HepG2 (cell line): Measurements from ENCODE around the gene FAAP20. TPM values are rescaled to one million over a fixed set of nuclear protein-coding genes. Genes with fewer than 3 reads are reported as not detected.

Experiments used
- ATAC-seq: fragments of 200-7000 bp; cut with Tn5 transposase; 3 replicates; pipeline ENCODE4 v1.9.1; 2020; ENCODE audit warnings: mild to moderate bottlenecking, moderate library complexity
- BruUV-seq: library from RNA; stranded (reverse); fragments of 400-500 nt; replicated peaks from 2 replicates; lab custom pipeline; 2021; lab: Mats Ljungman, UMichigan
- CTCF ChIA-PET: fragments of 300-600 bp; formaldehyde crosslinking; extraction: SDS; loops from one replicate; lab custom pipeline; 2021; ENCODE audit warnings: low total read pairs, inconsistent platforms, low intra/inter-chr PET ratio; lab: Yijun Ruan, JAX
- POLR2A ChIA-PET: fragments of 350-600 bp; sonication (Branson Sonifier 250); formaldehyde crosslinking; loops from one replicate; lab custom pipeline; 2020; ENCODE audit warnings: antibody characterized with exemption, inconsistent platforms; lab: Yijun Ruan, JAX
- DNase-seq: peaks from one replicate; pipeline ENCODE4 v3.0.0-alpha.2; 2015; ENCODE audit warnings: low spot score
- FAIRE-seq: peaks from 3 replicates; lab custom pipeline; 2011; peaks lifted over from hg19 to GRCh38; lab: Jason Lieb, UNC
- H2AFZ ChIP-seq: one replicate; pipeline ENCODE4 v1.6.1; 2011; ENCODE audit warnings: low read length, inconsistent platforms
- H3K27ac ChIP-seq: fragments of 300-600 bp; 3 replicates; pipeline ENCODE4 v1.8.0; 2011; ENCODE audit warnings: mixed run types, mild to moderate bottlenecking, mixed read lengths, low read length, inconsistent platforms; ENCODE audit not compliant: insufficient read depth; ENCODE audit errors: extremely low read length
- H3K27me3 ChIP-seq, 2 experiments: fragments of 200-600 bp in 1 of 2; 2 replicates in 1 of 2; 3 replicates in 1 of 2; pipeline versions ENCODE4 v1.6.0 to v1.8.0; 2011; ENCODE audit warnings: low read length in 2 of 2, mild to moderate bottlenecking in 2 of 2, moderate library complexity in 2 of 2, inconsistent platforms in 1 of 2; ENCODE audit not compliant: insufficient read depth in 2 of 2, control insufficient read depth in 1 of 2
- H3K36me3 ChIP-seq, 2 experiments: fragments of 200-600 bp in 1 of 2; replicated peaks in 1 of 2; 2 replicates in 1 of 2; 3 replicates in 1 of 2; pipeline versions ENCODE4 v1.5.1 to v1.8.0; 2011; ENCODE audit warnings: low read length in 2 of 2, inconsistent platforms in 1 of 2; ENCODE audit not compliant: insufficient read depth in 2 of 2, control insufficient read depth in 1 of 2
- H3K4me1 ChIP-seq: 2 replicates; pipeline ENCODE4 v1.5.1; 2012; ENCODE audit warnings: low read length, inconsistent platforms; ENCODE audit not compliant: insufficient read depth
- H3K4me2 ChIP-seq: 2 replicates; pipeline ENCODE4 v1.6.0; 2011; ENCODE audit warnings: low read depth, low read length, inconsistent platforms
- H3K4me3 ChIP-seq, 3 experiments: fragments of 200-600 bp in 1 of 3; sonication (generic), shearing (Covaris generic) in 1 of 3; replicated peaks in 1 of 3; 2 replicates each; pipeline ENCODE4 v1.5.1; 2011 to 2016; ENCODE audit warnings: low read length in 3 of 3, inconsistent platforms in 2 of 3, low read depth in 2 of 3, mild to moderate bottlenecking in 2 of 3, control low read depth in 1 of 3, mixed read lengths in 1 of 3; ENCODE audit not compliant: insufficient read depth in 1 of 3
- H3K79me2 ChIP-seq: one replicate; pipeline ENCODE4 v1.6.1; 2011; ENCODE audit warnings: low read length, inconsistent platforms; ENCODE audit not compliant: insufficient read depth
- H3K9ac ChIP-seq: 2 replicates; pipeline ENCODE4 v1.6.0; 2011; ENCODE audit warnings: mild to moderate bottlenecking, low read depth, low read length, inconsistent platforms; ENCODE audit not compliant: insufficient read depth
- H3K9me3 ChIP-seq: 2 replicates; pipeline ENCODE4 v1.5.1; 2012; ENCODE audit warnings: mild to moderate bottlenecking, low read length
- H4K20me1 ChIP-seq: 2 replicates; pipeline ENCODE4 v1.6.0; 2011; ENCODE audit warnings: inconsistent platforms, mild to moderate bottlenecking, low read length, moderate library complexity; ENCODE audit not compliant: insufficient read depth
- AGO2 ChIP-seq: fragments of 200-400 bp; formaldehyde crosslinking; optimal IDR thresholded peaks from 2 replicates; pipeline ENCODE3; 2017; ENCODE audit warnings: mild to moderate bottlenecking, low read depth, low read length, moderate library complexity
- DBP ChIP-seq: sonication (generic); formaldehyde crosslinking; IDR thresholded peaks from 2 replicates; pipeline ENCODE4 v1.4.0; 2020; ENCODE audit warnings: missing genetic modification reagents; ENCODE audit errors: not compliant biosample characterization
- FIP1L1 ChIP-seq: fragments of 200-400 bp; formaldehyde crosslinking; IDR thresholded peaks from 2 replicates; pipeline ENCODE4 v1.6.1; 2018; ENCODE audit warnings: low read depth, mild to moderate bottlenecking, low read length, moderate library complexity, borderline replicate concordance; ENCODE audit not compliant: insufficient read depth
- REXO4 ChIP-seq: sonication (generic); formaldehyde crosslinking; IDR thresholded peaks from 2 replicates; pipeline ENCODE4 v1.8.0; 2022; ENCODE audit warnings: missing genetic modification reagents, mild to moderate bottlenecking, borderline replicate concordance
- SAFB2 ChIP-seq: sonication (generic); formaldehyde crosslinking; IDR thresholded peaks from 2 replicates; pipeline ENCODE4 v1.5.1; 2020; ENCODE audit warnings: missing genetic modification reagents, low read depth, mild to moderate bottlenecking, borderline replicate concordance
- SNAPC2 ChIP-seq: sonication (generic); formaldehyde crosslinking; IDR thresholded peaks from 2 replicates; pipeline ENCODE4 v1.8.1; 2022; ENCODE audit warnings: mild to moderate bottlenecking, missing genetic modification reagents
- THAP7 ChIP-seq: sonication (generic); formaldehyde crosslinking; IDR thresholded peaks from 2 replicates; pipeline ENCODE4 v1.8.1; 2023; ENCODE audit warnings: mild to moderate bottlenecking, missing genetic modification reagents
- ZBTB42 ChIP-seq: sonication (generic); formaldehyde crosslinking; IDR thresholded peaks from 2 replicates; pipeline ENCODE4 v1.5.0; 2020; ENCODE audit warnings: mild to moderate bottlenecking, missing genetic modification reagents
- ZFP37 ChIP-seq: sonication (generic); formaldehyde crosslinking; IDR thresholded peaks from 2 replicates; pipeline ENCODE4 v1.4.0; 2020; ENCODE audit warnings: missing genetic modification reagents, borderline replicate concordance
- ZNF275 ChIP-seq: sonication (generic); formaldehyde crosslinking; IDR thresholded peaks from 2 replicates; pipeline ENCODE4 v1.8.0; 2022; ENCODE audit warnings: missing genetic modification reagents, mild to moderate bottlenecking, inconsistent platforms, borderline replicate concordance
- ZNF337 ChIP-seq: sonication (generic); formaldehyde crosslinking; IDR thresholded peaks from 2 replicates; pipeline ENCODE4 v1.5.1; 2020; ENCODE audit warnings: missing genetic modification reagents, low read depth, mild to moderate bottlenecking, borderline replicate concordance
- ZNF557 ChIP-seq: sonication (generic); formaldehyde crosslinking; IDR thresholded peaks from 2 replicates; pipeline ENCODE4 v1.4.0; 2020; ENCODE audit warnings: missing genetic modification reagents
- ZNF567 ChIP-seq: sonication (generic); formaldehyde crosslinking; IDR thresholded peaks from 2 replicates; pipeline ENCODE4 v1.8.1; 2023; ENCODE audit warnings: mild to moderate bottlenecking, missing genetic modification reagents, borderline replicate concordance
- WGBS: methylation state at CpG from one replicate; pipeline ENCODE4 v1.1.6; 2017; ENCODE audit warnings: low lambda C conversion rate; 5-methylcytosine and 5-hydroxymethylcytosine counted together
- in situ Hi-C: cut with HindIII; loops from 2 replicates; pipeline ENCODE4 v1.10.0; 2017; ENCODE audit warnings: low pct_unique_long_range_greater_than_20kb; ENCODE audit not compliant: extremely low pct_ligation_motif_present
- intact Hi-C: fragments of 100-400 bp; cut with micrococcal nuclease; formaldehyde crosslinking; loops from one replicate; pipeline ENCODE4 v1.10.0; 2022; ENCODE audit not compliant: unreplicated experiment
- polyA plus RNA-seq, 8 experiments: library from polyadenylated mRNA; depleted of rRNA in 3 of 8; stranded (reverse) in 7 of 8; unstranded in 1 of 8; fragments of >200 nt; fragmentation: Illumina TruSeq in 4 of 8; extraction: Trizol in 4 of 8; gene quantifications; 2 replicates each; pipeline versions ENCODE4 v1.2.1 to v1.2.3, GENCODE V29; 2011 to 2016; ENCODE audit warnings: low read depth in 4 of 8, missing spikeins in 1 of 8, mixed read lengths in 1 of 8; ENCODE audit not compliant: insufficient read depth in 1 of 8
- total RNA-seq, 5 experiments: library from RNA; depleted of rRNA; stranded (reverse); fragments of >200 nt; fragmentation: Illumina TruSeq; extraction: Trizol; gene quantifications; 2 replicates each; pipeline ENCODE4 v1.2.3, GENCODE V29; 2016; ENCODE audit warnings: low read depth in 1 of 5

The FAAP20 gene
- total and polyA plus RNA-seq, 2 of the 13 experiments (the other 11 are each of a cell fraction or from before 2014, with no cell fraction given): 9.6 to 10.8 TPM

- no peaks in the 10 kb centered on the region for H3K9me3 ChIP-seq
- POLR2A ChIA-PET: no interaction called here
- H3K4me1 ChIP-seq: peaks cover 7% of the 10 kb centered on the region
- ATAC-seq: no peak
- CTCF ChIA-PET: no interaction called here
- WGBS: 96% methylated on average over 9 of the region's 15 CpGs
- H3K27me3 ChIP-seq: no peaks in the 10 kb centered on the region
- no peak overlapping the region for H2AFZ ChIP-seq
- no peak overlapping the region for H3K9ac ChIP-seq
- no peak for TF ChIP-seq REXO4
- TF ChIP-seq AGO2: peak; percentile 49
- FAIRE-seq: no peak
- H3K79me2 ChIP-seq: peaks cover 3% of the 10 kb centered on the region
- intact Hi-C loops (no loop called here), in situ Hi-C loops (no loop called here)
- no peak overlapping the region for H3K4me3 ChIP-seq
- DNase-seq: no peak
- BruUV-seq: no TSS peak
- H3K27ac ChIP-seq: no peak overlapping the region
- peaks cover 18 to 44% of the 10 kb centered on the region in 2 experiments; a peak in 4 of 5 replicates for H3K36me3 ChIP-seq
- H3K4me2 ChIP-seq: no peak overlapping the region
- H4K20me1 ChIP-seq: no peaks in the 10 kb centered on the region
Measured at GRCh38 chr1:2144501-2145090, 50.0 kb downstream of the FAAP20 start.

DNA sequence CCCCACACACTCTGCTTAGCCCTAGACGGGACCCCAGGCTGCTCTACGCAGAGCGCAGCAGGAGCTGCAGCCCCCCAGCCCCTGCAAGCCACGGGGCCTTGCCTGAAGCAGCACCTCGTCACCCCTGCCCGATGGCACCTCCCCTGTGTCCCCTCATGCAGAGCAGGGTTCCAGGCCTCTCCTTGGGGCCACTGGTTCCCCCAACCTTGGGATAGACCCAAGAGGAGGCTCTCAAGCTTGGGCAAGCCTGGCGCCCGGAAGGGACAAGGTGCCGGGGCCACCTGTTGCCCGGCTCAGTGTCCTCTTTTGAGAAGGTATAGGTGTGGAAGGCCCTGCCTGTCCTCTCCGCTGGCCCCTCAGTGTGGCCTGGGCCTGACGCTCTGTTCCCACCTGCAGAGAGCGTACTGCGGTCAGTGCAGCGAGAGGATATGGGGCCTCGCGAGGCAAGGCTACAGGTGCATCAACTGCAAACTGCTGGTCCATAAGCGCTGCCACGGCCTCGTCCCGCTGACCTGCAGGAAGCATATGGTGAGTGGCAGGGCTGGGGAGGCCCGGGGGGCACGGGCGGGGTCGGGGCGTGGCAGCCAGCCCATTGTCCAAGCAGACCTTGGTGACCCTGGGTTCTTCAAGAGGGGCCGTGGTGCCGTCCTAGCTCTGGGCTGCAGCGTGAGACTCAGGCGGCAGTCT lies 50.6 kb downstream of the FAAP20 start:
- Histone ChIP-seq H3K9ac (no peak overlapping the region), H3K4me1 (peaks cover 13% of the 10 kb centered on the region), H3K27ac (no peak overlapping the region), H3K9me3 (no peaks in the 10 kb centered on the region), H3K36me3 (peaks cover 14 to 38% of the 10 kb centered on the region in 2 experiments; a peak in 4 of 5 replicates), H3K27me3 (no peaks in the 10 kb centered on the region), H3K4me3 (no peak overlapping the region), H3K79me2 (peaks cover 5% of the 10 kb centered on the region), H2AFZ (no peak overlapping the region), H4K20me1 (no peaks in the 10 kb centered on the region), H3K4me2 (no peak overlapping the region)
- DNase-seq (no peak), FAIRE-seq (no peak), ATAC-seq (no peak)
- POLR2A ChIA-PET: no interaction called here
- intact Hi-C loops: no loop called here
- 97% methylated on average over 13 of the region's 30 CpGs for WGBS
- no TSS peak for BruUV-seq
- in situ Hi-C loops: no loop called here
- CTCF ChIA-PET: no interaction called here
- TF ChIP-seq AGO2: peak; percentile 38
- TF ChIP-seq ZNF337: no peak
- TF ChIP-seq ZNF567: no peak
- TF ChIP-seq ZNF557 (CRISPR knock-in tag): no peak
- TF ChIP-seq ZBTB42: no peak
- TF ChIP-seq DBP (CRISPR knock-in tag): no peak
- no peak for TF ChIP-seq SNAPC2
- no peak for TF ChIP-seq THAP7 (CRISPR knock-in tag)
- no peak for TF ChIP-seq FIP1L1
- no peak for TF ChIP-seq SAFB2 (CRISPR knock-in tag)
- no peak for TF ChIP-seq ZNF275
- TF ChIP-seq ZFP37: no peak
